HG03520 (cell line): ENCODE data around the gene HCN1.

Experiments
- ATAC-seq: cut with Tn5 transposase; IDR thresholded peaks from one replicate; pipeline ENCODE4 v1.9.1; 2021; ENCODE audit warnings: mild to moderate bottlenecking, moderate library complexity; ENCODE audit not compliant: unreplicated experiment

Gene HCN1

DNA sequence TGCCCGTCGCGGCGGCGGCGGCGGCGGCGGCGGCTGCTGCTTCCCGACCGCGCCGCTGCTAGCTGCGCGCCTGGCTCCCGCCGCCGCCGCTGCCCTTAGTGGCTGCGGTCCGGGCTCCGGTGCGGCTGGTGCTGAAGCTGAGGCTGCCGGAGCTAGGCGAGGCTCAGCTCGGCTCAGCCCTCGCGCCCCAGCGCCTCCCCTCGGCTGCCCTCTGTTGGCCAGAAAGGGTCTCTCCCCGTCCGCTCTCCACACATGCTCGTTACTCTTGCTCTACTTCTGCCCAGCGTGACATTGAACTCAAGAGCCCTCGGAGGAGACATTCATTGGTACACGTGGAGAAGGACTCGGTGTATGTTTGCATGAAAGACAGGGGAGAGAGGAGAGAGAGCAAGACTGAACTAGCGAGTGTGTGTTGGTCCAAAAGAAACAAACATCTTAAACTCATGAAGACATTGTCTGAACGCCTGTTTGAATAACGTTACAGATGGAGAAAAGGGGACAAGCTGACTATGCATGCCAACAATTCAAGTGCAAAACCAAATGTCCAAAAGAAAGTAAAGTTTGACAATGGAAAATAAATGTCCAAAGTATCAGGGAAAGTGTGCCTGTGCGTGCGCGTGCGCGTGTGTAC is at the start of gene HCN1:
HCN1 (minus strand) TSS at position 175 of the 631 bp plus-strand sequence.
- ATAC-seq, result peak; percentile 89

DNA sequence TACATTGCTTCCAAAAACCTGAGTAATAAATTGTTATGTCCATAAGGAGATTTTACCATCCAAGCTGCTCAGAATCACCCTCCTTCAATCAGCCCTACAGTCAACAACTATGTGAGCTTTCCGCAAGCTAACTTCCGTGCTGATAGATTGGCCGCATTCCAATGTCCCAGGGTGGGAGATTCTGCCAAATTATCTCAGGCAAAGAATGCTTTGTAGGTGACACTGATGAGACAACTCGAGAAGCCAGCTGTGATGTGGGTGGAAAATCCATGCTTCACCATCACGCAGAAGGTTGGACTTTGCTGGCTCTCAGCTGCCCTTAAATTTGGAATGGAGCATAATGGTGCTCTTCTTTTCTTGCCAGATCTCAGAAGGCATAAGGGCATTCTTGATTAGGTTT is 44.9 kb upstream of the HCN1 start:
- no peak for ATAC-seq

DNA sequence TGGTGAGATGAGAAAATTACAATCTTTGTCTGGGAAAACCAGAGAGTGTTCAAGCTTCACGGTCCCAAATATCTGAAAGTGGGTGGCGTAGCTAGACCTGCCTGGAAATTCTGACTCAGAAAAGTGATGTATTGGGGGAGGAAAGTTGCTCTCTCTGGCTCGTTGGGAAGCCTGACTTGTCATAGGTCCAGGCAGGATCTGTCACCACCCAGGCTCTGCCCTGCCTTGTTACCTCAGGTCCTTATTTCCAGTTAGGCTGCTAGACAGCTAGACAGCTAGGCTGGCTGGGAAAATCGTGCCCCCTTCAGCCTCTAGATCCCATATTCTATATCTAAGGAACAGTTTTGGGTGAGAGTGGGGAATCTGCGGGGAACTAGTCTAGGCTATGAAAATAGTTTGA is 41.0 kb upstream of the HCN1 start:
- no peak for ATAC-seq

DNA sequence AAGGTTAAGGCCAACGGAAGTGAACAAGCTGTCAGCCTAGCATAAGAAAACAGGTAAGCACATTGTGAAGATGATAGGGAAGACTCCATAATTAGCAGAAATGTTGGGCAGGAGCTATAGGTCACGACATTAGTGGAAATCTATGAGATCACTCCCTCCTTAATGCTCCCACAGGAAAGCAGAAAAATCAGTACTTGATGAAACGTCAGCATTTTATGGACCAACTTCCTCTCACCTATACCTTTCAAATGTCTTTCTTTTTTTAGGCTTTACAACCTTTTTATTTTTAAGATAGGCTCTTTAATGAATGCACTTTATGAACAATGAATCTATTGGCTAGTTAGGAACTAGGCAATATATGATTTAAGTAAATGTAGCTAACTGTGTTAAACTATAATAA is 29.4 kb upstream of the HCN1 start:
- ATAC-seq, result no peak

DNA sequence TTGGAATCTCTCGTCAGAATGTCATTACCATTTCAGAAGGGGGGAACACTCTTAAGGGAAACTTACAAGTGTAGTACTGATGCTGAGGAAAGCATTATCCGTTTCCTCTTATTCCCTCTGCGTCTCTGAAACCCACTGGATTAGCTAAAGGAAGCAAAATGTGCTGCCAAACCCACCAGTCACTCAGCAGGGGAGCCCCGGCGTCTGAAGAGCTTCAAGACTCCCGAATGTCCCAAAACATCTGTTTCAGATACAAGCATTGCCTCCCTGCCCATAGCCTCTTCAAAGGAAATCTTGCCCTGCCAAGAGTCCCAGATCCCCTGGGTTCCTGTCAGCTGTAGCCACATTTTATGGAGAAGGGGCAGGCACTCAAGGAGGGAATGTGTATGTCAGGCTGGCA is 1.0 kb upstream of the HCN1 start:
- no peak for ATAC-seq

DNA sequence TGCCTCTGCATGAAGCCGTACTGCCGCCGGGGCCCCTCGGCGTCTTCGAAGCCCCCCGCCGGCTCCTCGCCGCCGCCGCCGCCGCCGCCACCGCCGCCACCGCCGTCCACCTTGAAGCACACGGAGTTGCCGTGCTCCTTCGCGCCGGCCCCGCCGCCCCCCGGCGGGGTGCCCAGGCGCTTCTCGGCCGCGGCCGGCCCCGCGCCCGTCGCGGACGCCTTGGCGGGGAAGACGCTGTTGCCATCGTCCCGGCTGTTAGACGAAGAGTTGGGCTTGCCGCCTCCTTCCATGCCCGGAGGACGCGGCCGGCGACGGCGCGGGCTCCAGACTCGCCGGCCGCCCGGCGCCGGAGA is 400 bp downstream of the HCN1 start:
- ATAC-seq, result no peak

DNA sequence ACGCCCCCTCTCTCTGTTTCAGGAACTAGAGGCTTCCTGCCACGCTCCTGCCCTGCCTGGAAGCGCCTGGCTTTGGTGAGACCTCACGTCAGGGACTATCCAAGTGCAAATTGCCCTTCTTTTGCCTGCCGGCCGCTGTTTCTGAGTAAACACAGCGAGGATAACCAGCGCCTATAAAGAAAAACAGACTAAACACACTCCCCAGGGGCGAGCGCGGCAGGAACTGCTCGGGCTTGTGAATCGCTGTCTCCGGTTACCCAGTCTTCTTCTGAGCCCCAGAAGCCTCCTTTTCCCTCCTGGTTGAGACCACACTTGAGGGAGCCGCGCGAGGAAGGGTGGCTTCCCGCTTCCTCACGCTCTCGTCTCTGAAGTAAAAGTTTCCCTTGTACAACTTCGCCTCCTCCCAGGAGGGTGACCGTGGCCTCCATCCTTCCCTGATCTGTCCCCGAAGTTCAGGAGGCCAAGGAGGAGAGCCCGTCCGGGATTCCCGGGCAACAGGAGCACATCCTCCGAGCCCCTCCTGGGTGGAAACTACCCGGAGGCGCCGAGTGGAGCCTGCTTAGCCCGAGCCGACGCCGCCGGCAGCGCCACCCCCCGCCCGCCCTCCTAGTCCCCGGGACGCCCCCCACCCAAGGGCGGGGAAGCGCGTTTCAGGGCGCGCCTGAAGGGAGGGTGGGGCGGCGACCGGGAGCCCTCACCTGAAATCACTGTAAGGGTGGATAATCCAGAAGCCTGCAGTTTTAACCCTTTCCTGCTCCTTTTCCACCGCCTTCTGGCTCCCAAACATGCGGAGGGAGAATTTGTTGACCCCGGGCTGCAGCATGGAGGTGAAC is 993 bp downstream of the HCN1 start:
- no peak for ATAC-seq

DNA sequence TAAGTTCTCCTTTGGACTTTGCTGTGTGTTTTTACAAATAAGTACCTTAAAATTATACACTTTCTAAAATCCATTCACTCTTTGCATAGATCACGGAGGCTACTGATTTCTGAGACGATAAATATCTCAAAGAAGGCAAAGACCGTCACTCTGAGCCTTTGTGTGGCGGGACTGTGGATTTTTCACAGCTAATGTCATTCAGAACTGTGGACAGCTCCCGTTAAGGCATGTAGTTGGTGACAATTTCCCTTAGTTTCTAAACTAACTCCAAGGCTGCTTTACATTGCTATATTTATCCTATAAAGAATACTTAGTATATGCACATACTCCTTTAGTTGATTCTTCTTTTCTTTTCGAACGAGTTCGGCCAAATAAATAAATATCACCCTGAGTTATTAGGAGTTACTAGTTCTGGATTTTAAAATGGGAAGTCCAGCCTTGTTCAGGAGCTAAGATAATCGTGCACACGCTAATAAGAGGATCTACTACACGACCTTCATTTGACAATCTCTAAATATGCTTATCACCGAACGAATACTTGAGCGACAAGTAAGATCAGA is 1.8 kb downstream of the HCN1 start:
- ATAC-seq, result no peak

DNA sequence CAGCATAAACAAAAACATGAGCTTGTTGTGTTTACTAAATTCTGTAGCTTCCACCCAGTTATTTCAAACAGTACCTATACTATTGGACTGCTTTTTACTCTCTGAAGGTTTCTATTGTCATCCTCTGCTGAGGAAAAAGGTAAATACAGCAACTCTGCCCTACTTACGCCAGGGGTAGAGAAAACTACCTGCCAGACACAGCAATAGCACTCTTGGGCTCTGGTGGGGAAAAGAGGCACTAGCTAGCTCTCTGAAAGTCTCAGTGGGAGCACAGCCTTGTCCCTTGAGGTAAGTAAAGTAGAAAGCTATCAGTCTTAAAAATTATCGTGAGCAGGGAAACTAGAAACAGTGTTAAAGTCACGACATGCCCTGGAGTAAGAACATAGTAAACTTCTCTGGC is 3.7 kb downstream of the HCN1 start:
- ATAC-seq, result no peak

DNA sequence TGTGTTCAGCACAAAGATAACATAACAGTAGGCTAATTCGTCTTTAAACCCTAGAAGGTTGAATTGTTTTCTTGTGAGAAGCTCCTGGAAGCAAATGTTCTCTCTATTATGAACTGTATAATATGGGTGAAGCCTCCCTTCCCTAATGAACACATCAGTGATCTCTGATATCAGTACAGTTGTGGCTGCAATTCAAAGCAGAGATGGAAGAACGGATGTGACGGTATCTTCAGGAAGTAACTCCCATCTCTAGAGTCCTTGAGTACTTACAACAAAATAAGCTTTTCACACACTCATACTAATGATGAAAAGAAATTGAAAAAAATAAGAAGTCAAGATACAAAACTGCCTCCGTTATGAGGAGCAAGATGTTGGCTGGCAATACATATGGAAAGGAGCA is 4.5 kb downstream of the HCN1 start:
- no peak for ATAC-seq

DNA sequence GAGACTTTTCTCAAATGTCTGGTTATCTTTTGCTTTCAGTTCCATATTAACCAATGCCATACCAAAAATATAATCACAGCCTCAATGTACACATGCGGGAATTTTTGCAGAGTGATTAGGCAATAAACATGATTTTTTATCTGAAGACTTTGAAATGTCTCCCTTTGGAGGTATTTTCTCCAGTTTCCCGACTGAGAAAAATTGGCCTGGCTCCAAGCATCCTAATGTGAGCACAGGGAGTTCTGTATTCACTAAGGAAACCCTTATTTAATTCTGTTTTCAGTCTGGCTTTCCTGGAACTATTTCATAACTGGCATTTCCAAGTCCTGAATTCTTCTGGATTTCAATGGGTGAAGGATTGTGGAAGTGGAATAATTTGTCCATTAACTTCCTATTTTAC is 8.5 kb downstream of the HCN1 start:
- ATAC-seq, result no peak

DNA sequence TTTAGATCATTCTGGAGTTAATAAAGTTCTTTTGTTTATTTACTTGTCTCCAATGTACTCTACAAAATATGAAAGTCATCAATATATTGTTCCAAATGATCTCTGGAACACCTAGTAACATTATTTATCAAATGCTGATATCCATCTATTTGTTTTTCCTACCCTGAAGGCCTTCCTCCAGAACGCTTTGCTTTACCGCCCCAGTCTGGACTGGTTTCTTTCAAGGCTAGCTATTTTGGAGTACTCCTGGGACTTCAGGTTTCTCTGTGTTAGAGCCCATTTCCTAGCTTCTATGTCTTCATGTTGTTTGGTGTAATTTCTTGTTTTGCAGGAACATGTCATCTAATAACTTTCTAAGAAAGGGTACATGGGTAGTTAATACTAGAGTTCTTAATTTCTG is 9.6 kb downstream of the HCN1 start:
- no peak for ATAC-seq

DNA sequence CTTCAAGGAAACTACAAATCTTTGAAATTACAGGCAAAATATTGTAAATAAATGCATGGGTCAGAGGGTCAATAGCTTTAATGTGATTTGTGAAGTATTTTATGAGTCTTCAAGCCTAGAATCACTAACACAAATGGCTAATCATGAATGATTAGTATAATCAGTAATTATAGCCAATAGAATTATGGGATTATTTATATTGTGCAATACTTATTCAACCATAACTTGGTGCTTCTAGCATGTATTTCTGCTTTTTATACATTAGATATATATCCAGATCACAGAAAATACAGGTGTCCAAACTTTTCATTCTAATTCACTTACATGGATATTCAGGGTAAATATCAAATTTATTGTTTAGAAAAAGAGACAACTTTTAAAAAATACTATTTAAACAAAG is 12.1 kb downstream of the HCN1 start:
- no peak for ATAC-seq

DNA sequence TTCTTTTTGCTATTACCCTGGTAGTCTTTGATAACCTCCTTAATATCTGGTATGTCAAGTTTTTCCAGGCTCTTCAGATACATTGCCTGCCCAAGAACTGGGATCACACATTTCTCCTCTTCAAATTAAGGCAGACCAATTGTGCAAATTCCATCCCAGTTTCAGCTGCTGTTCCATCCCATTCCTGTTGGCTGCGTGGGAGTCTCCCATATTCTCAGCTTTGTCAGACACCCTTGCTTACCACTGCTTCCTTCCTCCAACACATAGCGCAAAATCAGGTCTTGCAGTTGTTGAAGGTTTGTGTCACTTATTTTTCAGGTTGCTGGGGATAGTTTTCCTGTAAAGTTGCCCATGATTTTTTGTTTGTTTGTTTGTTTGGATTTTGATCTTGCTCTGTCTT is 15.2 kb downstream of the HCN1 start:
- no peak for ATAC-seq

DNA sequence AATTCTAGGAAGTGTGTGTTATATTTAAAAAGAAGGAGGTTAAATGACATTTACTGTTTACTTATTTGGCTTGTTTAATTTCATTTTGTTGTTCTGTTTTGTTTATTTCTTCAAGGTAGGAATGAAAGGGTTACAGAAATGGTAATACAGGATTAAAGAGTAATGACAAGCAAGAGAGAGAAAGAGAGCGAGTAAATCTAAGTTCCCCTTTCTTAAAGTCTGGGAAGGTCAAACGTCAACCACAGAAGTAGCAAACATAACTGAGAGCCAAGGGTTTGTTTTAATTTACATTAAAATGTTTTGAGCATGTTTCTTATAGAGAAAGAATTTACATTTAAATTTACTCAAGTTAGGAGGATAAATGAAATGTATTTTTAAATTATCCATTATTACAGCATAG is 18.7 kb downstream of the HCN1 start:
- ATAC-seq, result no peak

DNA sequence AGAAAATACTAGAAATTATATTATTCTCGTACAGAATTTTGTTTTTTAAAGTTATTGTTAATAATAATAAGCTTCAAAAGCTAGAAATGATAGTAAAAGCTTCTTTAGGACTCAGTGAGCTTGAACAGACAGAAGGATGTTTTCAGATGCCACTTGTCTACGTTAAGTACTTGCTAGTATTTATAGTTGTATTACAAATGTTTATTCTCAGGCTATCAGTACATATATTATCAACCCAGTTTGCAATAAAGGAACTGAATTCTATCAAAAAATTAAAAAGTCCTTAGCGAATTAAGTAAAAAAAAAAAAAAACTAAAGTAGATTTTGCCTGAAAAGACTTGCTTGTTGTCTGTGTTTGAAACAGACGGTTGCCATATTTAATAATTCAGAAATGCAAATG is 23.9 kb downstream of the HCN1 start:
- no peak for ATAC-seq

DNA sequence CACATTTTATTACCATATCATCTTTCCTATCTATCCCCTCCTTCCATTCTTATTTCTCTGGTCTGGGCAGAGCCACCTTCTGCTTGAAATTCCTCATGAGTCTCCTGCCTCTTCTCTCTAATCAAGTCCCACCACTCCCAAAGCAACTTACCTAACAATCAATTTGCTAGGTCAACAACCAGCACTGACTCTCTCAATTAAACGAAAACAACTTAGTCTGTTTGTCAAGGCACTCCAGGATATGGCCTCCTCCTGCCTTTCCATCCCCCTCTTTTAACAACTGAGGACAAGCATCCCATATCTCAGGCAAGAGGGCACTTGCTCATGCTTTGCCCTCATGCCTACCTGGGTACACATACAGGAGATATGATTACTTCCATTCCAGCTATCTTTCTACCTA is 47.4 kb downstream of the HCN1 start:
- no peak for ATAC-seq

DNA sequence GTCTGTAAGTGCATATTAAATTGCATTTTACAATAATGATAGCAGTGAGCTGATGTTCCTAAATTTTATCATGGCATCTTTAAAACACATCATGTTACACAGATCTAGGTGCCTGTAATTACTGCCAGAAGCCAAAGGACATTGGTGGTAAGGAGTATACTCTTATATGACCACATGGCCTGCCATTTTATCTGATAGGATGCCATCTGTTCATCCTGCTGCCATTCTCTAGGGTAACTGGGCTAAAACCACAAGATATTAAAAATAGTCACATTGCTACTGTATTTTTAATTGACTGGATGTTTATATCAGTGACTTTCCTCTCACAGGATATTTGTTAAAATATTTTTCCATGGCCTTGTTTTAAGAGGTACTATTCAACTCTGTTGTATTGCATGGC is 53.1 kb downstream of the HCN1 start:
- no peak for ATAC-seq

DNA sequence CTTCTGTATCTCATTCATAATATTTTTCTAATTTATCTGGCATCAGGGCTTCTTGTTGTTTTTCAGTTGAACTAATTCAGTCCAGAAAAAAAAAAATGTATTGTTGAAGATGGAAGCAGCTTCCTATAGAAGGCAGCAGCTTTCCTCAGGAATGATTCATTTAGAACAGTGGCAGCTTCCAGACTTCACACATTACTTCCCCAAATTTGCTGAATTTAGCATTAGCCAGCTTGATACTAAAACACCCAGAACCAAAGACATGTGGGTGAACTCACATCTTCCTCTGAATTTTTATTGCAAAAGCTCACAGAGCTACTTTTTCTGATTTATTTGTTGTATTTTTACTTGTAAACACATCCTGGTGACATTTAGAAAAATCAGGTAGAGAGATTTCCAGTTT is 53.8 kb downstream of the HCN1 start:
- no peak for ATAC-seq

DNA sequence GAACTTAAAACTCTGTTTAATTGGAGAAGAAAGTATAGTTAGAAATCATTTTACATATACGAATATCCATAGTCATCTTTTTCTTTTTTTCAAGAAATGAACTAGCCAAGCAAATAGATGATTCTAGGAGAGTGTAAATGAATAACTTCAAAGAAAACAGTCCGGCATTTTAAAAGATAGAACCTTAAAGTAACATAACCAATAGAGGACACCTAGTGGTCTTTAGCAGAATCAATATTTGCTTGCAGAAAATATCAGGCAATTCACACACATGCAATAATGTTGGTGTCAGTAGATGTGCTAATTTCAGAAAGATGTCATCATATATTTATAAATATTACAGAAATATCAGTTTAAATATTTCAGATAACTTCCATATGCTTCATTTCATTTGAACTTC is 57.1 kb downstream of the HCN1 start:
- no peak for ATAC-seq

DNA sequence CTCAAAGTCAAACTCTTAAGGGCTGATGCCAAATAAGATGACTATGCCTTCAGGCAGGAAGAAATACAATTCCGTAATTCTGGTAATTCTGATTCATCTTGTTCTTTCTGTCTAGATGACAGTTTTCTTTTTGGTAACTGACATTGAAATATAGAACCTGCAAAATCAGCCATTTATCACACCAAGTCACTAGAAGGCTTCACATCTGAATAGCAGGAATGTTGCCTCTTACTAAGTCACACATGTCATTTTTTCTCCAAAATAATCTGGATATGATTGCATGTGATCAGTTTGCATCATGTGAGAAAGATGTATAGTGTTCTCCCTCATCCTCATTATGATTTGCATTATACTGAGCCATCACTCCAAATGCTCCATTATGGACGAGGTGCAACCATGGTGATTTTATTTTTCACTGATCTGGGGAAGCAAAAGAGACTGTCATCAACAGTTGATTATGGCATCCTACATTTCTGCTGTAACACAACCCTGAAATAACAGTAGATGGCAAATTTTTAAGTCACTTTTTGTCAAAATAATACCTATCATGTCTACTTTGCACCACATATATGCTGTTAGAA is 69.0 kb downstream of the HCN1 start:
- no peak for ATAC-seq

DNA sequence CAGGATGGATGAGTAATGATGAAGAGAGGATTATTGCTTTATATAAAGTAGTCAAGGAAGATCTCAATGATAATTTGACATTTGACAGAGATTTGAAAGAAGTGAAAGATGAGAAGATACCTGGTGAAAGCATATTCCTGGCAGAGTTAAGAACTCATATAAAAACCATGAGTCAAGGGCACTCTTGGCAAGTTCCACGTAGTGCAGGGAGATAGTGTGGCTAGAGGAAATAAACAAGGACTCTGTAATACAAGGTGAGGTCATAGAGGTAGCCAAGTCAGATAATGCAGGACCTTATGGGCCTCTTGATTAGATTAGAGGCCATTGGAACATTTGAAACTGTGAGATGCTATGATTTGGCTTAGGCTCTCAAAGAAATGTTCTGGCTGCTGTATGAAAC is 72.3 kb downstream of the HCN1 start:
- ATAC-seq, result no peak
